Esophagus squamous epithelium (tissue), 5 donors: ENCODE measurements around the gene KLF16. TPM values are rescaled to one million over a fixed set of nuclear protein-coding genes. Genes with fewer than 3 reads are reported as not detected.

Source experiments
- DNase-seq: peaks from one replicate; lab custom pipeline; 2025; lab: John Stamatoyannopoulos, UW
- H3K27ac ChIP-seq, 4 donors: fragments of 200-600 bp; sonication (generic); one replicate each; pipeline ENCODE4 v1.5.1; 2016 to 2019; ENCODE audit warnings: mild to moderate bottlenecking in 1 of 4
- H3K27me3 ChIP-seq, 4 donors: fragments of 200-600 bp; sonication (generic); 1 replicate in 3 of 4; 2 replicates in 1 of 4; pipeline versions ENCODE4 v1.5.1 to v1.6.0; 2017 to 2021; ENCODE audit warnings: antibody characterized with exemption in 1 of 4
- H3K36me3 ChIP-seq, 3 donors: fragments of 200-600 bp; sonication (generic); one replicate each; pipeline ENCODE4 v1.5.1; 2016 to 2019
- H3K4me1 ChIP-seq, 3 donors: fragments of 200-600 bp; sonication (generic); one replicate each; pipeline ENCODE4 v1.5.1; 2017 to 2019
- H3K4me3 ChIP-seq, 4 donors: fragments of 200-600 bp; sonication (generic); 1 replicate in 3 of 4; 2 replicates in 1 of 4; pipeline ENCODE4 v1.5.1; 2016 to 2019; ENCODE audit warnings: mild to moderate bottlenecking in 2 of 4, moderate library complexity in 1 of 4
- H3K9me3 ChIP-seq, 3 donors: fragments of 200-600 bp; sonication (generic); one replicate each; pipeline ENCODE4 v1.5.1; 2016 to 2019
- POLR2A ChIP-seq, 4 donors: fragments of 450-650 bp; IDR thresholded peaks; one replicate each; pipeline ENCODE4 v1.6.1; 2017; ENCODE audit warnings: antibody characterized with exemption in 4 of 4, mild to moderate bottlenecking in 4 of 4, moderate library complexity in 3 of 4
- WGBS, 2 donors: methylation state at CpG; one replicate each; pipeline ENCODE4 v1.1.5; 2018; 5-methylcytosine and 5-hydroxymethylcytosine counted together
- intact Hi-C: fragments of 100-400 bp; cut with DNase I; formaldehyde crosslinking; loops from one replicate; pipeline ENCODE4 v1.15.0; 2022
- total RNA-seq, 4 donors: library from RNA; depleted of rRNA; stranded (reverse); fragments of >200 nt; gene quantifications; one replicate each; pipeline ENCODE4 v1.1.0, GENCODE V29; 2016
- TF ChIP-seq, protein P1 (sequence below), 6 experiments: fragments of 450-650 bp in 4 of 6; fragments of 200-600 bp in 2 of 6; sonication (generic) in 2 of 6; IDR thresholded peaks; one replicate each; pipeline ENCODE4 v1.5.1; 2016 to 2019; ENCODE audit warnings: antibody characterized with exemption in 6 of 6, mild to moderate bottlenecking in 4 of 6, moderate library complexity in 4 of 6
- donor health status: DM: yes; HTN: yes; CAD: no.

KLF16 gene
- total RNA-seq, 4 donors from 2014 or later: 8.3 to 13.5 (median 9.1) TPM

DNA sequence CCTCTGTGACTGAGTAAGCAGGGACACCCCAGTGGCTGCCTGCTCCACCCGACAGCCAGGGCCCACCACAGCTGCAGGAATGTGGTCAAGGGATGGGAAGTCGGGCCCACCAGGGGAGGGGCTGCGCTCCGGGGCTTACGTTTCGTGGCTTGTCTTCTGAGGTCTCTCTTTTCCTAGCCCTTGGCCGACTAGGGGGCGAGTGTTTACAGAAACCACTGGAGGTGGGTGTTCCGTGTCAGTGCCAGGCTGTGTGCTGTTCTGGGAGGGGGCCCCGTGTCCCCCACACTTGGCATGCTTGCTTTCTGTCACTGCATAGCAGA lies 46.3 kb upstream of the KLF16 start:
- Histone ChIP-seq H3K4me1 (peaks cover 53 to 96% (median 55%) of the 10 kb centered on the region in 3 donors), H3K27ac (peak overlapping the region in 3 of 4 donors; percentile 10 to 97 (median 89)), H3K36me3 (peaks cover 10 to 23% (median 18%) of the 10 kb centered on the region in 3 donors), H3K27me3 (no peaks in the 10 kb centered on the region), H3K4me3 (no peak overlapping the region), H3K9me3 (no peaks in the 10 kb centered on the region)
- no peak for DNase-seq
- intact Hi-C loops: loop anchor here (10.0 kb wide), 1 partner anchor 165 kb away; no protein-coding TSS in a partner anchor
- WGBS, 2 donors: 77 to 79% methylated on average over 5 to 9 of the region's 10 CpGs
- no peak for TF ChIP-seq POLR2A (IDR thresholded peaks at IDR 0.05)
- TF ChIP-seq, protein P1, sequence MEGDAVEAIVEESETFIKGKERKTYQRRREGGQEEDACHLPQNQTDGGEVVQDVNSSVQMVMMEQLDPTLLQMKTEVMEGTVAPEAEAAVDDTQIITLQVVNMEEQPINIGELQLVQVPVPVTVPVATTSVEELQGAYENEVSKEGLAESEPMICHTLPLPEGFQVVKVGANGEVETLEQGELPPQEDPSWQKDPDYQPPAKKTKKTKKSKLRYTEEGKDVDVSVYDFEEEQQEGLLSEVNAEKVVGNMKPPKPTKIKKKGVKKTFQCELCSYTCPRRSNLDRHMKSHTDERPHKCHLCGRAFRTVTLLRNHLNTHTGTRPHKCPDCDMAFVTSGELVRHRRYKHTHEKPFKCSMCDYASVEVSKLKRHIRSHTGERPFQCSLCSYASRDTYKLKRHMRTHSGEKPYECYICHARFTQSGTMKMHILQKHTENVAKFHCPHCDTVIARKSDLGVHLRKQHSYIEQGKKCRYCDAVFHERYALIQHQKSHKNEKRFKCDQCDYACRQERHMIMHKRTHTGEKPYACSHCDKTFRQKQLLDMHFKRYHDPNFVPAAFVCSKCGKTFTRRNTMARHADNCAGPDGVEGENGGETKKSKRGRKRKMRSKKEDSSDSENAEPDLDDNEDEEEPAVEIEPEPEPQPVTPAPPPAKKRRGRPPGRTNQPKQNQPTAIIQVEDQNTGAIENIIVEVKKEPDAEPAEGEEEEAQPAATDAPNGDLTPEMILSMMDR (IDR thresholded peaks at IDR 0.05): no peak

DNA sequence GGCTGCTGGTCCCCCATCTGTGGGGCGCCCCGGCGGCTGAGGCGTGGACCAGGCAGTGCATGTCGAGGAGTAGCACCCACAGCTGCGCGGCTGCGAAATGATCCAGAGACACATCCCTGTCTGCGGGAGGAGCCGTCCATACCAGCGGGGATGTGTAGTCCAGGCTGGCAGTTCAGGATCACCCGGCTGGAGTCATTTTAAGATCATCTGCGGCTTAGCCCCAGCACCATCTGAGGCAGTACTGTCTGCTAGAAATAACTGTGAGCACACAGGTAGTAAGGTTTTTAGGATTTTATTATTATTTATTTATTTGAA lies 44.9 kb upstream of the KLF16 start:
- Histone ChIP-seq H3K9me3 (no peaks in the 10 kb centered on the region), H3K27me3 (no peaks in the 10 kb centered on the region), H3K4me3 (peak overlapping the region; percentile 22 to 60 (median 40)), H3K27ac (peak overlapping the region; percentile 82 to 97 (median 88)), H3K36me3 (peaks cover 10 to 16% (median 15%) of the 10 kb centered on the region in 3 donors), H3K4me1 (peaks cover 47 to 95% (median 50%) of the 10 kb centered on the region in 3 donors)
- 40 to 68% methylated on average over 2 of the region's 13 CpGs for WGBS, 2 donors
- intact Hi-C loops: no loop called here
- no peak for TF ChIP-seq POLR2A (IDR thresholded peaks at IDR 0.05)
- TF ChIP-seq, protein P1 (IDR thresholded peaks at IDR 0.05): no peak
- DNase-seq: no peak

DNA sequence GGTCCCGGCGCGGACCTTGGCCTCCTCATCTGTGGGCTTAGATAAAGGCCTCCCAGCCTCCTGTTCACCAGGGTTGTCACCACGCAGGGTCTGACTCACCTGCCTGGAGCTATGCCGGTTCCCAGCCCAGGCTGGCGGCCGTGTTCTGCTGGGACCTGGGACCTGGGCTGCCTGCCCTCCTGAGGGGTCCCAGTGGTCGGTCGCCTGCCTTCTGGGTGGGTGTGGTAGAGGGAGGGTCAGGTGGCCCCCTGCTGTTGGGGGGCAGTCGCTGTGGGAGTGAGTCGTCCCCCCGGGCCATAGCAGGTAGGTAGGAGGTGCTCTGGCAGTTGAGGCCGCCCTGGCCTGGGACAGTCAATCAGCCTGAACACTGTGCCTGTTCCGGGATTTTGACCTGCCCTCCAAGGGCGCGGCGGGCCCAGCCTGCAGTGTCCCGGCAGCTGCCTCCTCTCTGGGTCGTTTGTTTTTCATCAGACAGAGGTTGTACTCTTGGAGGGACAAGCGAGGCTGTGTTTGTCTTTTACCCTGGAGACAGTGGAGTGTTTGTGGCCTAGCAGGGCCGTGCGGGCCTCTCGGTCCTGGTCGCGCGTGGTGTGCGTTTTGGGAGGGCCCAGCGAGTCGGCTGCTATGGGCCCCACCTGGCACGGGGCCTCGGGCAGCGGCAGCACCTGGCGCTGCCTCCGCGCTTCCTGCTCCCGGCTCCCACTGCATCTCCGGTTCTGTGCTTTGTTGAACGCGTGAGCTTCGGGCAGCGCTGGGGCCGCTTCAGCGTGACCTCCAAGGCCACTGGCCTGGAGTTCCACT lies 44.4 kb upstream of the KLF16 start:
- Histone ChIP-seq H3K9me3 (no peaks in the 10 kb centered on the region), H3K4me1 (peaks cover 43 to 94% (median 51%) of the 10 kb centered on the region in 3 donors), H3K36me3 (peaks cover 7 to 11% (median 10%) of the 10 kb centered on the region in 3 donors), H3K27me3 (no peaks in the 10 kb centered on the region), H3K4me3 (peak overlapping the region; percentile 22 to 60 (median 40)), H3K27ac (peak overlapping the region; percentile 82 to 97 (median 88))
- intact Hi-C loops: no loop called here
- 71 to 74% methylated on average over 4 to 13 of the region's 43 CpGs for WGBS, 2 donors
- TF ChIP-seq POLR2A (IDR thresholded peaks at IDR 0.05): no peak
- TF ChIP-seq, protein P1 (IDR thresholded peaks at IDR 0.05): no peak
- no peak for DNase-seq

DNA sequence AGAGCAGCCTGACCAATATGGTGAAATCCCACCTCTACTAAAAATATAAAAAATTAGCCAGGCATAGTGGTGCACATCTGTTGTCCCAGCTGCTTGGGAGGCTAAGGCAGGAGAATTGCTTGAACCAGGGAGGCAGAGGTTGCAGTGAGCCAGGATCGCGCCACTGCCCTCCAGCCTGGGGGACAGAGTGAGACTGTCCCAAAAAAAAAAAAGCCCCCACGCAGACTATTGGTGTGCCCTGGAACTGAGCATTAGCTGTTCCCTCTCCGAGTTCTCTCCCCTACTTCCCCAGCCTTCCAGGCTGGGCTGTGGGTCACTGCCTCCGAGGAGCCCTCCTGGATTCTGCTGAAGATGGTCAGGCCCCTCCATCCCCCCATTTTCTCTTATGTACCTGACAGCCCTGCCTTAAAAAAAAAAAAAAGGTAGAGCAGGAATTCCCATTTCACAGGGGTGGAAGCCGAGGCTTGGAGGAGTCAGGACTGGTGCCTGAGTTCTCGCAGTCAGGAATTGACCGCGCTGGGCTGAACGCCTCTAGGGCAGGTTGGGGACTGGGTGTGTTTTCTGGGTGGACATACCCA lies 43.7 kb upstream of the KLF16 start:
- 73 to 85% methylated on average over 7 to 10 of the region's 10 CpGs for WGBS, 2 donors
- Histone ChIP-seq H3K4me3 (peak overlapping the region in 2 of 4 donors; percentile 37 to 42), H3K27ac (peak overlapping the region; percentile 82 to 97 (median 88)), H3K36me3 (peaks cover 0 to 4% (median 3%) of the 10 kb centered on the region in 3 donors), H3K9me3 (no peaks in the 10 kb centered on the region), H3K27me3 (no peaks in the 10 kb centered on the region), H3K4me1 (peaks cover 43 to 87% (median 51%) of the 10 kb centered on the region in 3 donors)
- no peak for DNase-seq
- TF ChIP-seq, protein P1 (IDR thresholded peaks at IDR 0.05): no peak
- TF ChIP-seq POLR2A (IDR thresholded peaks at IDR 0.05): no peak
- intact Hi-C loops: no loop called here

DNA sequence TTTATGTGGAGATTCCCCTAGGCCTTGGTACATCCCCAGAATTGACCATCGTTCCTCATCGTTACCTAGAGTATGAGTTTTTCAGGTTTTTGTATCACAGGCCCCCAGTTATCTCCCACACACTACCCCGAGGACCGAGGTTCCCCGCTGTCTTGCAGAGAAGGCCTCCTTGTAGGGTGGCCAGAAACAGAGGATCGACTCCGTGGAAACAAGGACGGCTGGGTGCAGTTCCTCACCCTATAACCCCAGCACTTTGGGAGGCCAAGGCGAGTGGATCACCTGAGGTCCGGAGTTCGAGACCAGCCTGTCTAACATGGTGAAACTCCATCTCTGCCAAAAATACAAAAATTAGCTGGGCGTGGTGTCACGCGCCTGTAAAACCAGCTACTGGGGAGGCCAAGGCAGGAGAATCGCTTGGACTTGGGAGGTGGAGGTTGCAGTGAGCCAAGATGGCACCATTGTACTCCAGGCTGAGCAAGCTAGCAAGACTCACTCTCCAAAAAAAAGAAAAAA lies 42.5 kb upstream of the KLF16 start:
- H3K36me3 ChIP-seq: no peaks in the 10 kb centered on the region
- H3K4me1 ChIP-seq: peaks cover 40 to 76% (median 49%) of the 10 kb centered on the region in 3 donors
- no peak for DNase-seq
- H3K4me3 ChIP-seq: peak overlapping the region; percentile 49 to 91 (median 74)
- no peak for TF ChIP-seq POLR2A (IDR thresholded peaks at IDR 0.05)
- TF ChIP-seq, protein P1 (IDR thresholded peaks at IDR 0.05): no peak
- no peaks in the 10 kb centered on the region for H3K9me3 ChIP-seq
- intact Hi-C loops: no loop called here
- H3K27me3 ChIP-seq: no peaks in the 10 kb centered on the region
- WGBS, 2 donors: 55 to 71% methylated on average over 6 to 14 of the region's 15 CpGs
- peak overlapping the region; percentile 92 to 97 (median 93) for H3K27ac ChIP-seq
